Measurements from ENCODE around the gene SNAP25. TPM values are rescaled to one million over a fixed set of nuclear protein-coding genes. Genes with fewer than 3 reads are reported as not detected.

The SNAP25 gene
- total RNA-seq, 1 donor from 2014 or later: 5.6 TPM

DNA sequence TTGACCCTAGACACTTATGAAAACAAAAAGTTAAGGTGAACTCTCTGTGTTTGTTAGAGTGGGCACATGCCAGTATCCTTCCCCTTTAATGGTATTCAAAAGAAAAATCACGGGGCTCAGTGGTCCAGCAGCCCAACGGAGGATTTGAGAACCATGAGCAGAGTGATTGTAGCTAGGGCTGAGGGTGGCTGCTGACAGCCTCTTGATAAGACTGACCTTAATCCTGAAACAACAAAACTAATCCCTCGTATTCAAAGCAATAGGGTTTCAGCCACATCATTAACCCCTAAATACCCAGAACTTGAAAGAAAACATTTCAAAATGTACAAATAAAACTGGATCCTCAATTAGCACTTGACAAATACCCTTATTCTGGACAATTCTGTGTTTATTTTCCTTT lies 95.1 kb downstream of the SNAP25 start:
- no peaks in the 10 kb centered on the region for H3K36me3 ChIP-seq
- no peak overlapping the region for H3K27ac ChIP-seq
- TF ChIP-seq POLR2A (IDR thresholded peaks at IDR 0.05) (no peak), POLR2AphosphoS5 (IDR thresholded peaks at IDR 0.05; ENCODE audit: insufficient read depth in 1 of 2, low read depth in 1 of 2) (no peak)
- TF ChIP-seq, protein P1, sequence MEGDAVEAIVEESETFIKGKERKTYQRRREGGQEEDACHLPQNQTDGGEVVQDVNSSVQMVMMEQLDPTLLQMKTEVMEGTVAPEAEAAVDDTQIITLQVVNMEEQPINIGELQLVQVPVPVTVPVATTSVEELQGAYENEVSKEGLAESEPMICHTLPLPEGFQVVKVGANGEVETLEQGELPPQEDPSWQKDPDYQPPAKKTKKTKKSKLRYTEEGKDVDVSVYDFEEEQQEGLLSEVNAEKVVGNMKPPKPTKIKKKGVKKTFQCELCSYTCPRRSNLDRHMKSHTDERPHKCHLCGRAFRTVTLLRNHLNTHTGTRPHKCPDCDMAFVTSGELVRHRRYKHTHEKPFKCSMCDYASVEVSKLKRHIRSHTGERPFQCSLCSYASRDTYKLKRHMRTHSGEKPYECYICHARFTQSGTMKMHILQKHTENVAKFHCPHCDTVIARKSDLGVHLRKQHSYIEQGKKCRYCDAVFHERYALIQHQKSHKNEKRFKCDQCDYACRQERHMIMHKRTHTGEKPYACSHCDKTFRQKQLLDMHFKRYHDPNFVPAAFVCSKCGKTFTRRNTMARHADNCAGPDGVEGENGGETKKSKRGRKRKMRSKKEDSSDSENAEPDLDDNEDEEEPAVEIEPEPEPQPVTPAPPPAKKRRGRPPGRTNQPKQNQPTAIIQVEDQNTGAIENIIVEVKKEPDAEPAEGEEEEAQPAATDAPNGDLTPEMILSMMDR (IDR thresholded peaks at IDR 0.05): no peak
- no peaks in the 10 kb centered on the region for H3K27me3 ChIP-seq
- no peaks in the 10 kb centered on the region for H3K4me1 ChIP-seq
- intact Hi-C loops (cut with DNase I): no loop called here
- no peaks in the 10 kb centered on the region for H3K9me3 ChIP-seq
- no peak overlapping the region for H3K4me3 ChIP-seq
- no peak for DNase-seq (ENCODE audit: extremely low spot score in 2 of 2)

DNA sequence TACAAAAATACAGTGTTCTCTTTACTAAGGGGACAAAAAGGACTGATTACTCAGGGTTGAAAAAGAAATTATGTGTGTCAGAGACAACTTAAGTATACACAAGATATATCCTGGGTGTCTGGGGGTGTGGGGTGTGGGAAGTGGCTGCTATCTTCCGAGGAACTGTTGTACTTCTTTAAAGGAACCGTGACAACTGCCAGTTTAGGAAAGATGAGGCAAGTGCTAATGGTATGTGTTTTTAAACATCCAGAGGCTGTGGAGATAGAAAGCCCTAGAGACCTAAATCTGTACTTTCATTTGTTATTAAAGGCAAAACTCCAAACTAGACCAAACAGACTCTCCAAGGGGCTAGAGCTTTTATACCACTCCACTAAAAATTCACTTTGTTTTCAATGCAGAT lies 95.6 kb downstream of the SNAP25 start:
- no peaks in the 10 kb centered on the region for H3K9me3 ChIP-seq
- TF ChIP-seq POLR2A (IDR thresholded peaks at IDR 0.05): no peak
- TF ChIP-seq POLR2AphosphoS5 (IDR thresholded peaks at IDR 0.05; ENCODE audit: insufficient read depth in 1 of 2, low read depth in 1 of 2): no peak
- TF ChIP-seq, protein P1 (IDR thresholded peaks at IDR 0.05): no peak
- H3K4me3 ChIP-seq: no peak overlapping the region
- no peak overlapping the region for H3K27ac ChIP-seq
- H3K27me3 ChIP-seq: no peaks in the 10 kb centered on the region
- no peak for DNase-seq (ENCODE audit: extremely low spot score in 2 of 2)
- intact Hi-C loops (cut with DNase I): no loop called here
- no peaks in the 10 kb centered on the region for H3K4me1 ChIP-seq
- H3K36me3 ChIP-seq: no peaks in the 10 kb centered on the region

DNA sequence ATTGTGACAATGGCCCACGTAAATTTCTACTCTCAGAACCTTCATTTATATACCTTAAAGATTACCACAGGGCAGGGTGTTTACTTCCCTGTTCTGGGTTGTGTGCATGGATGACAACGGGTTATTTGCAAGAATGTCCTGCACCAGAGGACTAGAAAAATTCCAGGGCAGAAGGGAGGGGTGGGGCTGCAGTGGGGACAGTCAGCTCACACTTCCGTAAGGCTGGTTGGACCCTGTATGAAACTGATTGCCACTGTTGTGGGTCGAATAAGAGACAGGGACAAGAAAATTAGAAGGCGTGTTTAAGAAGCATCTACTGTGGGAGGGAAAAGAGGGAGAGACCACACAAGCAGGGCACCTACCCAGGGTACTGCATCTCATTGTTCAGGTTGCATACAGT lies 96.5 kb downstream of the SNAP25 start:
- H3K27ac ChIP-seq: no peak overlapping the region
- TF ChIP-seq POLR2AphosphoS5 (IDR thresholded peaks at IDR 0.05; ENCODE audit: insufficient read depth in 1 of 2, low read depth in 1 of 2) (no peak), POLR2A (IDR thresholded peaks at IDR 0.05) (no peak)
- TF ChIP-seq, protein P1 (IDR thresholded peaks at IDR 0.05): no peak
- no peak for DNase-seq (ENCODE audit: extremely low spot score in 2 of 2)
- H3K4me1 ChIP-seq: no peaks in the 10 kb centered on the region
- H3K9me3 ChIP-seq: no peaks in the 10 kb centered on the region
- no peaks in the 10 kb centered on the region for H3K36me3 ChIP-seq
- intact Hi-C loops (cut with DNase I): no loop called here
- H3K4me3 ChIP-seq: no peak overlapping the region
- H3K27me3 ChIP-seq: no peaks in the 10 kb centered on the region

DNA sequence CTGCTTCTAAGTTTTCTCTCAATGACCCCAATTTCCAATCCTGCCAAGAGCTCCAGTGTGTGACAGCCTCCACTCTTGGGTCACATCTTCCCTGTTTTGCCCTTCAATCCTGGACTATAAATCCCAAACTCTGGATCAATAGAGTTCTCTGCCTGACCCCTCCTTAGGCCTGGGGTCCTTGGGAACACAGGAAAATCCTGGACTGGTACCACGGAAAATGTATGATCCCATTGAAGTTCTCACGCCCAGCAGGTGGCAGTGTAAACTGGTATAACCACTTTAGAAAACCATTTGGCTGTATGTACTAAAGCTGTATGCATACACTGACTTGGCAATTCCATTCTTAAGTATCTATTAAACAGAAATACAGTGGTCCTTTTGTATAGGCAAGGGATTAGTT lies 98.0 kb downstream of the SNAP25 start:
- intact Hi-C loops (cut with DNase I): no loop called here
- Histone ChIP-seq H3K4me1 (no peaks in the 10 kb centered on the region), H3K27ac (no peak overlapping the region), H3K9me3 (no peaks in the 10 kb centered on the region), H3K27me3 (no peaks in the 10 kb centered on the region), H3K4me3 (no peak overlapping the region), H3K36me3 (no peaks in the 10 kb centered on the region)
- TF ChIP-seq, protein P1 (IDR thresholded peaks at IDR 0.05): peak in 1 of 3 experiments; percentile 9
- no peak for TF ChIP-seq POLR2AphosphoS5 (IDR thresholded peaks at IDR 0.05; ENCODE audit: insufficient read depth in 1 of 2, low read depth in 1 of 2)
- DNase-seq (ENCODE audit: extremely low spot score in 2 of 2): no peak

DNA sequence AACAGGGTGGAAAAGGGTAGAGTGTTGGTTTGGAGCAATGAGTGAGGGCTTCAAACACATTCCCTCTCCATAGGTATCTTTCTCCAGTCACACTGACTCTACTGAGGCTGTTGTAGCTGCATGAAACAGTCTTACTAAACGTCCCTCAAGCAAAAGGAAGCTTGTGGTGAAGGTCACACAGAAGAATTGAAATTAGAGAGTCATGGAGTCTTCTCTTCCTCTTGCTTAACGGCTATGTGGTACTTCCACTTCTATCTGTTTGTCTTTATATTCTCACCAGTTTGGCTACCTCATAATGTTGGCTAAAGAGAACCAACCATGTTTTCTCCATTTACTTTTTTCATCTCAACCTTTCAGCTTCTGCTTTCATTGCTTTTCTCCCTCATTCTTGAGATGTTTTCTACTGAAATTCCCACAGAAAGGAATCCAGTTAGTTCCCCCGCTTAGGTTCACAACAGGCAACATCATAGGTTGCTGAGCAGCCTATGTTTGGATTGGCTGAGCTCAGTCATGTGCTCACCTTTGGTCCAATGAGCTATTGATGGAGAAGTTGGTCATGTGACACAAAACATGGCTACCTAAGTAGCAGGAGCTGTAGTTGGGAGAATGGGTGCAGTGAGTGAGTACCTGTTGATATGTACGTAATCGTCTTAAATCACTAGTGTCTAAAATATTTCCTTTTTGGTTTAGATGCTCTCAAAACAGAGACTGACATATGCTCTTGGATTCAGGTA lies 99.8 kb downstream of the SNAP25 start:
- TF ChIP-seq, protein P1 (IDR thresholded peaks at IDR 0.05): no peak

More for the DNA sequence above, 99.8 kb downstream of the SNAP25 start:
- no peaks in the 10 kb centered on the region for H3K27me3 ChIP-seq
- intact Hi-C loops (cut with DNase I): no loop called here
- H3K36me3 ChIP-seq: no peaks in the 10 kb centered on the region
- H3K9me3 ChIP-seq: no peaks in the 10 kb centered on the region
- H3K4me1 ChIP-seq: no peaks in the 10 kb centered on the region
- DNase-seq (ENCODE audit: extremely low spot score in 2 of 2): no peak
- H3K4me3 ChIP-seq: no peak overlapping the region
- H3K27ac ChIP-seq: no peak overlapping the region

Data from vagina (tissue), 2 donors.